Measurements from ENCODE around the gene RFX1.

Gene RFX1

GRCh38 chr19:13929340-13929739 is 76.8 kb downstream of the RFX1 start:
- Histone ChIP-seq H3K27ac (ENCODE audit: low read depth, low read length) (no peak overlapping the region), H3K36me3 (ENCODE audit: control insufficient read depth, low read length) (peaks cover 28% of the 10 kb centered on the region), H3K4me1 (ENCODE audit: control insufficient read depth, low read length) (no peaks in the 10 kb centered on the region), H3K4me2 (ENCODE audit: low read length) (no peak overlapping the region), H3F3A (ENCODE audit: control insufficient read depth, insufficient read depth) (no peaks in the 10 kb centered on the region), H3K4me3 (ENCODE audit: low read length) (no peak overlapping the region), H3K9me3 (ENCODE audit: control insufficient read depth, insufficient read depth, low read length) (no peaks in the 10 kb centered on the region), H3K79me2 (ENCODE audit: control insufficient read depth, low read length) (no peaks in the 10 kb centered on the region), H4K20me1 (ENCODE audit: control insufficient read depth, insufficient read depth, low read depth, low read length) (no peaks in the 10 kb centered on the region), H3K27me3 (ENCODE audit: control insufficient read depth, low read length) (no peaks in the 10 kb centered on the region), H3K9me2 (replicated peaks; ENCODE audit: control insufficient read depth, low read length) (no peaks in the 10 kb centered on the region)
- TF ChIP-seq, protein P1, sequence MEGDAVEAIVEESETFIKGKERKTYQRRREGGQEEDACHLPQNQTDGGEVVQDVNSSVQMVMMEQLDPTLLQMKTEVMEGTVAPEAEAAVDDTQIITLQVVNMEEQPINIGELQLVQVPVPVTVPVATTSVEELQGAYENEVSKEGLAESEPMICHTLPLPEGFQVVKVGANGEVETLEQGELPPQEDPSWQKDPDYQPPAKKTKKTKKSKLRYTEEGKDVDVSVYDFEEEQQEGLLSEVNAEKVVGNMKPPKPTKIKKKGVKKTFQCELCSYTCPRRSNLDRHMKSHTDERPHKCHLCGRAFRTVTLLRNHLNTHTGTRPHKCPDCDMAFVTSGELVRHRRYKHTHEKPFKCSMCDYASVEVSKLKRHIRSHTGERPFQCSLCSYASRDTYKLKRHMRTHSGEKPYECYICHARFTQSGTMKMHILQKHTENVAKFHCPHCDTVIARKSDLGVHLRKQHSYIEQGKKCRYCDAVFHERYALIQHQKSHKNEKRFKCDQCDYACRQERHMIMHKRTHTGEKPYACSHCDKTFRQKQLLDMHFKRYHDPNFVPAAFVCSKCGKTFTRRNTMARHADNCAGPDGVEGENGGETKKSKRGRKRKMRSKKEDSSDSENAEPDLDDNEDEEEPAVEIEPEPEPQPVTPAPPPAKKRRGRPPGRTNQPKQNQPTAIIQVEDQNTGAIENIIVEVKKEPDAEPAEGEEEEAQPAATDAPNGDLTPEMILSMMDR (IDR thresholded peaks at IDR 0.05; ENCODE audit: low read depth, low read length, poor library complexity, severe bottlenecking): no peak
- no peak for TF ChIP-seq EZH2phosphoT487 (IDR thresholded peaks at IDR 0.05; ENCODE audit: borderline replicate concordance, low read length)

GRCh38 chr19:13926715-13927114 is 79.4 kb downstream of the RFX1 start:
- peaks cover 46% of the 10 kb centered on the region for H3K36me3 ChIP-seq (ENCODE audit: control insufficient read depth, low read length)
- no peaks in the 10 kb centered on the region for H3K9me2 ChIP-seq (replicated peaks; ENCODE audit: control insufficient read depth, low read length)
- no peaks in the 10 kb centered on the region for H3K27me3 ChIP-seq (ENCODE audit: control insufficient read depth, low read length)
- H3K9me3 ChIP-seq (ENCODE audit: control insufficient read depth, insufficient read depth, low read length): no peaks in the 10 kb centered on the region
- no peaks in the 10 kb centered on the region for H3K79me2 ChIP-seq (ENCODE audit: control insufficient read depth, low read length)
- H3K4me1 ChIP-seq (ENCODE audit: control insufficient read depth, low read length): no peaks in the 10 kb centered on the region
- H3K4me3 ChIP-seq (ENCODE audit: low read length): no peak overlapping the region
- TF ChIP-seq, protein P1 (IDR thresholded peaks at IDR 0.05; ENCODE audit: low read depth, low read length, poor library complexity, severe bottlenecking): no peak
- no peak for TF ChIP-seq EZH2phosphoT487 (IDR thresholded peaks at IDR 0.05; ENCODE audit: borderline replicate concordance, low read length)
- no peak overlapping the region for H3K27ac ChIP-seq (ENCODE audit: low read depth, low read length)
- H3K4me2 ChIP-seq (ENCODE audit: low read length): no peak overlapping the region
- no peaks in the 10 kb centered on the region for H4K20me1 ChIP-seq (ENCODE audit: control insufficient read depth, insufficient read depth, low read depth, low read length)
- H3F3A ChIP-seq (ENCODE audit: control insufficient read depth, insufficient read depth): no peaks in the 10 kb centered on the region

DNA sequence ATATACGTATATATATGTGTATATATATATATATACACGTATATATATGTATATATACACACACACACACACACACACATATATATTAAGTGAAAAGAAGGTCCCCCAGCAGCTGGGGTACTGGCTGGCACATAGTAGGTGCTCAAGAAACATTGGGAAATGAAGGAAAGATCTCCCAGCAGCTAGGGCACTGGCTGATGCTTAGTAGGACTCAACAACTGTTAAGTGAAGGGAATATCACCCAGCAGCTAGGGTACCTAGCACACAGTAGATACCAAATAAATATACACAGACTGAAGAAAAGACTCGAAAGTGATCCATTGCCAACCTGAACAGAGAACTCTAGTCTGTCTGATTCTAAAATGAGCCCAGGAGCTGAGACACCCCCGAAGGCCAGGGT is 80.1 kb downstream of the RFX1 start:
- Histone ChIP-seq H3K36me3 (ENCODE audit: control insufficient read depth, low read length) (peaks cover 53% of the 10 kb centered on the region), H3K27ac (ENCODE audit: low read depth, low read length) (no peak overlapping the region), H3K4me1 (ENCODE audit: control insufficient read depth, low read length) (peaks cover 4% of the 10 kb centered on the region), H3K4me3 (ENCODE audit: low read length) (no peak overlapping the region), H3K79me2 (ENCODE audit: control insufficient read depth, low read length) (no peaks in the 10 kb centered on the region), H3K9me2 (replicated peaks; ENCODE audit: control insufficient read depth, low read length) (no peaks in the 10 kb centered on the region), H4K20me1 (ENCODE audit: control insufficient read depth, insufficient read depth, low read depth, low read length) (no peaks in the 10 kb centered on the region), H3K4me2 (ENCODE audit: low read length) (no peak overlapping the region), H3K27me3 (ENCODE audit: control insufficient read depth, low read length) (no peaks in the 10 kb centered on the region), H3F3A (ENCODE audit: control insufficient read depth, insufficient read depth) (no peaks in the 10 kb centered on the region), H3K9me3 (ENCODE audit: control insufficient read depth, insufficient read depth, low read length) (peaks cover 4% of the 10 kb centered on the region; the same call in 1 of the 2 replicates)
- TF ChIP-seq EZH2phosphoT487 (IDR thresholded peaks at IDR 0.05; ENCODE audit: borderline replicate concordance, low read length): no peak
- TF ChIP-seq, protein P1 (IDR thresholded peaks at IDR 0.05; ENCODE audit: low read depth, low read length, poor library complexity, severe bottlenecking): no peak

Measured in DOHH2 (cell line).